ENCODE measurements around the gene IMP4. TPM values are rescaled to one million over a fixed set of nuclear protein-coding genes. Genes with fewer than 3 reads are reported as not detected.

IMP4 gene
- total RNA-seq, 1 experiment from 2014 or later = 120 TPM

GRCh38 chr2:130353291-130354138 is 10.8 kb downstream of the IMP4 start:
- Mint-ChIP-seq H3K27ac (ENCODE audit: unreplicated experiment) (no peak overlapping the region), H3K27me3 (ENCODE audit: insufficient read depth, unreplicated experiment) (no peaks in the 10 kb centered on the region), H3K9me3 (ENCODE audit: unreplicated experiment) (no peaks in the 10 kb centered on the region), H3K4me3 (ENCODE audit: unreplicated experiment) (no peak overlapping the region), H3K4me1 (ENCODE audit: low read depth, unreplicated experiment) (peaks cover 10% of the 10 kb centered on the region), H3K36me3 (ENCODE audit: insufficient read depth, unreplicated experiment) (peaks cover 13% of the 10 kb centered on the region)
- TF ChIP-seq, protein P1, sequence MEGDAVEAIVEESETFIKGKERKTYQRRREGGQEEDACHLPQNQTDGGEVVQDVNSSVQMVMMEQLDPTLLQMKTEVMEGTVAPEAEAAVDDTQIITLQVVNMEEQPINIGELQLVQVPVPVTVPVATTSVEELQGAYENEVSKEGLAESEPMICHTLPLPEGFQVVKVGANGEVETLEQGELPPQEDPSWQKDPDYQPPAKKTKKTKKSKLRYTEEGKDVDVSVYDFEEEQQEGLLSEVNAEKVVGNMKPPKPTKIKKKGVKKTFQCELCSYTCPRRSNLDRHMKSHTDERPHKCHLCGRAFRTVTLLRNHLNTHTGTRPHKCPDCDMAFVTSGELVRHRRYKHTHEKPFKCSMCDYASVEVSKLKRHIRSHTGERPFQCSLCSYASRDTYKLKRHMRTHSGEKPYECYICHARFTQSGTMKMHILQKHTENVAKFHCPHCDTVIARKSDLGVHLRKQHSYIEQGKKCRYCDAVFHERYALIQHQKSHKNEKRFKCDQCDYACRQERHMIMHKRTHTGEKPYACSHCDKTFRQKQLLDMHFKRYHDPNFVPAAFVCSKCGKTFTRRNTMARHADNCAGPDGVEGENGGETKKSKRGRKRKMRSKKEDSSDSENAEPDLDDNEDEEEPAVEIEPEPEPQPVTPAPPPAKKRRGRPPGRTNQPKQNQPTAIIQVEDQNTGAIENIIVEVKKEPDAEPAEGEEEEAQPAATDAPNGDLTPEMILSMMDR (IDR thresholded peaks at IDR 0.05; ENCODE audit: insufficient read depth in 1 of 2, low read depth in 1 of 2, low read length in 1 of 2, severe bottlenecking in 1 of 2, unreplicated experiment in 1 of 2) = no peak
- Histone ChIP-seq H3K36me3 (ENCODE audit: control insufficient read depth, insufficient read depth, low read length) (no peaks in the 10 kb centered on the region), H3K9me3 (no peaks in the 10 kb centered on the region), H3K4me1 (peaks cover 5% of the 10 kb centered on the region; the same call in 1 of the 2 replicates), H3K4me3 (ENCODE audit: low read depth, low read length) (no peak overlapping the region), H3K27me3 (replicated peaks; ENCODE audit: control insufficient read depth, insufficient read depth, low read length) (no peaks in the 10 kb centered on the region)
- no peak for DNase-seq
- no TSS peak for BruUV-seq (replicated peaks)
- POLR2A ChIA-PET = no interaction called here
- intact Hi-C loops (cut with micrococcal nuclease; ENCODE audit: unreplicated experiment) = no loop called here
- CTCF ChIA-PET = no interaction called here

DNA sequence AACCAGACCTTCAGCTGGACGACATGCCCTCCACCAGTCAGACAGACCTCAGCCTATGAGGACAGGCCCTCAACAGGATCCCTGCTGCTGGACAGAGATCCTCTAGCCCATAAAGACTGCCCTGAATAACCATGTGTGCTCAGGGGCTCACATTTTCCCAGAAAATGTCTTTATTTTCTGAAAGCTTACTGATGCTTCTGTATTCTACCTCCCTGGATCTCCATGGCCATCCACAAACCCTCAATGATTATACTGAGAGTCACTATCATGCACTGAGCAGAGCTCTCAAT is 11.4 kb downstream of the IMP4 start:
- peak overlapping the region; percentile 90 for H3K4me3 Mint-ChIP-seq (ENCODE audit: unreplicated experiment)
- no peak overlapping the region for H3K4me3 ChIP-seq (ENCODE audit: low read depth, low read length)
- H3K9me3 Mint-ChIP-seq (ENCODE audit: unreplicated experiment) = no peaks in the 10 kb centered on the region
- H3K9me3 ChIP-seq = no peaks in the 10 kb centered on the region
- POLR2A ChIA-PET = no interaction called here
- no peaks in the 10 kb centered on the region for H3K27me3 Mint-ChIP-seq (ENCODE audit: insufficient read depth, unreplicated experiment)
- H3K36me3 ChIP-seq (ENCODE audit: control insufficient read depth, insufficient read depth, low read length) = no peaks in the 10 kb centered on the region
- TF ChIP-seq, protein P1 (IDR thresholded peaks at IDR 0.05; ENCODE audit: insufficient read depth in 1 of 2, low read depth in 1 of 2, low read length in 1 of 2, severe bottlenecking in 1 of 2, unreplicated experiment in 1 of 2) = no peak
- no peaks in the 10 kb centered on the region for H3K27me3 ChIP-seq (replicated peaks; ENCODE audit: control insufficient read depth, insufficient read depth, low read length)
- CTCF ChIA-PET = no interaction called here
- BruUV-seq (replicated peaks) = no TSS peak
- H3K36me3 Mint-ChIP-seq (ENCODE audit: insufficient read depth, unreplicated experiment) = peaks cover 7% of the 10 kb centered on the region
- no peak for DNase-seq
- H3K27ac Mint-ChIP-seq (ENCODE audit: unreplicated experiment) = no peak overlapping the region
- intact Hi-C loops (cut with micrococcal nuclease; ENCODE audit: unreplicated experiment) = no loop called here
- peaks cover 5% of the 10 kb centered on the region; the same call in 1 of the 2 replicates for H3K4me1 ChIP-seq
- H3K4me1 Mint-ChIP-seq (ENCODE audit: low read depth, unreplicated experiment) = peaks cover 10% of the 10 kb centered on the region

DNA sequence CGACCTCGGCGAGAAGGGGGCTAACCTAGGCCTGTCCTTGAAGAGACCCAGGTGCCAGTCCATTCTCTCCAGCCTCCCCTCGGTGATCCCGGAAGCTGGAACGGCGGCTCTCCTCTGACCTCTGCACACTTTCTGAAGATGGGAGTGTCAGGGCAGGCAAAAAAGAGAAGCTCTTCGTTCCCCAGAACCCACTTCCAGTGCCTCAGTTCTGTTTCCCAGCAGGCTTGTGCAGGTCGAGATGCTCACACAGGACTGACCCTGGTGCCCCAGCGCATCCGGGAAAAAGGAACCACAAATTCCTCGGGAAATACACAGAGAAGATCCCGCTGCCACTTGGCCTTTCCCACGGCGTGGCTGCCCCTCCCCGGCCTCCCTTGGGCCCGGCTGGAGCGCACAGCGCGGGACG is 12.5 kb downstream of the IMP4 start:
- no peaks in the 10 kb centered on the region for H3K27me3 Mint-ChIP-seq (ENCODE audit: insufficient read depth, unreplicated experiment)
- H3K27ac Mint-ChIP-seq (ENCODE audit: unreplicated experiment) = peak overlapping the region; percentile 20
- peaks cover 10% of the 10 kb centered on the region for H3K4me1 Mint-ChIP-seq (ENCODE audit: low read depth, unreplicated experiment)
- ChIA-PET POLR2A (interaction anchor here (1.8 kb wide), 1 partner anchor 13 kb away, joined by 19 read pairs; the partner anchor contains the start of gene IMP4), CTCF (interaction anchor here (0.5 to 1.8 kb wide), 4 partner anchors 13 to 114 kb away, joined by 4 to 17 read pairs (median 10); partner anchors contain the start of gene IMP4)
- H3K36me3 Mint-ChIP-seq (ENCODE audit: insufficient read depth, unreplicated experiment) = peaks cover 7% of the 10 kb centered on the region
- Histone ChIP-seq H3K4me1 (peaks cover 5% of the 10 kb centered on the region; the same call in 1 of the 2 replicates), H3K27me3 (replicated peaks; ENCODE audit: control insufficient read depth, insufficient read depth, low read length) (no peaks in the 10 kb centered on the region), H3K4me3 (ENCODE audit: low read depth, low read length) (peak overlapping the region; percentile 75), H3K9me3 (no peaks in the 10 kb centered on the region), H3K36me3 (ENCODE audit: control insufficient read depth, insufficient read depth, low read length) (no peaks in the 10 kb centered on the region)
- intact Hi-C loops (cut with micrococcal nuclease; ENCODE audit: unreplicated experiment) = loop anchor here (1.0 to 5.0 kb wide), 3 partner anchors 13 to 72 kb away; partner anchors contain the start of gene IMP4
- BruUV-seq (replicated peaks) = no TSS peak
- H3K4me3 Mint-ChIP-seq (ENCODE audit: unreplicated experiment) = peak overlapping the region; percentile 90
- TF ChIP-seq, protein P1 (IDR thresholded peaks at IDR 0.05; ENCODE audit: insufficient read depth in 1 of 2, low read depth in 1 of 2, low read length in 1 of 2, severe bottlenecking in 1 of 2, unreplicated experiment in 1 of 2) = no peak
- DNase-seq = no peak
- no peaks in the 10 kb centered on the region for H3K9me3 Mint-ChIP-seq (ENCODE audit: unreplicated experiment)
